ENCODE data around the gene GNAL. TPM values are rescaled to one million over a fixed set of nuclear protein-coding genes. Genes with fewer than 3 reads are reported as not detected.

GNAL gene
- total RNA-seq, 1 experiment from 2014 or later = 0.06 TPM

- H3K27me3 ChIP-seq (replicated peaks; ENCODE audit: insufficient read depth, low read depth, low read length, poor library complexity) = no peaks in the 10 kb centered on the region
- BruUV-seq (replicated peaks) = no TSS peak
- CTCF ChIA-PET = no interaction called here
- H3K4me1 ChIP-seq (ENCODE audit: insufficient read depth, low read length, poor library complexity, severe bottlenecking) = no peaks in the 10 kb centered on the region
- intact Hi-C loops (cut with micrococcal nuclease; ENCODE audit: unreplicated experiment) = no loop called here
- no peak overlapping the region for H3K4me3 ChIP-seq (ENCODE audit: low read depth, low read length, poor library complexity, severe bottlenecking)
- POLR2A ChIA-PET (ENCODE audit: low non-redundant PET) = no interaction called here
- TF ChIP-seq EZH2 (IDR thresholded peaks at IDR 0.05; ENCODE audit: borderline replicate concordance, low read depth, low read length, poor library complexity, severe bottlenecking) = no peak
- no peak for TF ChIP-seq CTCF (conservative IDR thresholded peaks at IDR 0.05; ENCODE audit: low read depth, low read length)
- H3K27ac ChIP-seq (ENCODE audit: low read depth, low read length, poor library complexity, severe bottlenecking) = no peak overlapping the region
- no peaks in the 10 kb centered on the region for H3K36me3 ChIP-seq (ENCODE audit: insufficient read depth, low read length, poor library complexity, severe bottlenecking)
- H3K9me3 ChIP-seq (ENCODE audit: low read depth, low read length, poor library complexity, severe bottlenecking) = no peaks in the 10 kb centered on the region
- no peak for DNase-seq (ENCODE audit: low spot score)
Observed at GRCh38 chr18:11887328-11888128, 198.5 kb downstream of the GNAL start.

GRCh38 chr18:11888726-11889125 is 199.7 kb downstream of the GNAL start:
- Histone ChIP-seq H3K4me1 (ENCODE audit: insufficient read depth, low read length, poor library complexity, severe bottlenecking) (no peaks in the 10 kb centered on the region), H3K9me3 (ENCODE audit: low read depth, low read length, poor library complexity, severe bottlenecking) (no peaks in the 10 kb centered on the region), H3K27ac (ENCODE audit: low read depth, low read length, poor library complexity, severe bottlenecking) (no peak overlapping the region), H3K36me3 (ENCODE audit: insufficient read depth, low read length, poor library complexity, severe bottlenecking) (no peaks in the 10 kb centered on the region), H3K27me3 (replicated peaks; ENCODE audit: insufficient read depth, low read depth, low read length, poor library complexity) (no peaks in the 10 kb centered on the region), H3K4me3 (ENCODE audit: low read depth, low read length, poor library complexity, severe bottlenecking) (no peak overlapping the region)
- intact Hi-C loops (cut with micrococcal nuclease; ENCODE audit: unreplicated experiment) = no loop called here
- TF ChIP-seq EZH2 (IDR thresholded peaks at IDR 0.05; ENCODE audit: borderline replicate concordance, low read depth, low read length, poor library complexity, severe bottlenecking) (no peak), CTCF (conservative IDR thresholded peaks at IDR 0.05; ENCODE audit: low read depth, low read length) (no peak)
- no peak for DNase-seq (ENCODE audit: low spot score)
- ChIA-PET POLR2A (ENCODE audit: low non-redundant PET) (no interaction called here), CTCF (no interaction called here)
- no TSS peak for BruUV-seq (replicated peaks)

- Histone ChIP-seq H3K27me3 (replicated peaks; ENCODE audit: insufficient read depth, low read depth, low read length, poor library complexity) (no peaks in the 10 kb centered on the region), H3K27ac (ENCODE audit: low read depth, low read length, poor library complexity, severe bottlenecking) (no peak overlapping the region), H3K9me3 (ENCODE audit: low read depth, low read length, poor library complexity, severe bottlenecking) (no peaks in the 10 kb centered on the region), H3K4me1 (ENCODE audit: insufficient read depth, low read length, poor library complexity, severe bottlenecking) (no peaks in the 10 kb centered on the region), H3K36me3 (ENCODE audit: insufficient read depth, low read length, poor library complexity, severe bottlenecking) (no peaks in the 10 kb centered on the region), H3K4me3 (ENCODE audit: low read depth, low read length, poor library complexity, severe bottlenecking) (no peak overlapping the region)
- intact Hi-C loops (cut with micrococcal nuclease; ENCODE audit: unreplicated experiment) = no loop called here
- ChIA-PET POLR2A (ENCODE audit: low non-redundant PET) (no interaction called here), CTCF (no interaction called here)
- no TSS peak for BruUV-seq (replicated peaks)
- no peak for DNase-seq (ENCODE audit: low spot score)
- no peak for TF ChIP-seq CTCF (conservative IDR thresholded peaks at IDR 0.05; ENCODE audit: low read depth, low read length)
- no peak for TF ChIP-seq EZH2 (IDR thresholded peaks at IDR 0.05; ENCODE audit: borderline replicate concordance, low read depth, low read length, poor library complexity, severe bottlenecking)
Observed at GRCh38 chr18:11889284-11889683, 200.2 kb downstream of the GNAL start.

Measured in A673 (cell line).